GM18868 (cell line): Measurements from ENCODE around the gene CCRL2.

Experiments used
- ATAC-seq: cut with Tn5 transposase; IDR thresholded peaks from one replicate; pipeline ENCODE4 v1.9.1; 2021; ENCODE audit warnings: mild to moderate bottlenecking, moderate library complexity; ENCODE audit not compliant: unreplicated experiment

CCRL2 gene

DNA sequence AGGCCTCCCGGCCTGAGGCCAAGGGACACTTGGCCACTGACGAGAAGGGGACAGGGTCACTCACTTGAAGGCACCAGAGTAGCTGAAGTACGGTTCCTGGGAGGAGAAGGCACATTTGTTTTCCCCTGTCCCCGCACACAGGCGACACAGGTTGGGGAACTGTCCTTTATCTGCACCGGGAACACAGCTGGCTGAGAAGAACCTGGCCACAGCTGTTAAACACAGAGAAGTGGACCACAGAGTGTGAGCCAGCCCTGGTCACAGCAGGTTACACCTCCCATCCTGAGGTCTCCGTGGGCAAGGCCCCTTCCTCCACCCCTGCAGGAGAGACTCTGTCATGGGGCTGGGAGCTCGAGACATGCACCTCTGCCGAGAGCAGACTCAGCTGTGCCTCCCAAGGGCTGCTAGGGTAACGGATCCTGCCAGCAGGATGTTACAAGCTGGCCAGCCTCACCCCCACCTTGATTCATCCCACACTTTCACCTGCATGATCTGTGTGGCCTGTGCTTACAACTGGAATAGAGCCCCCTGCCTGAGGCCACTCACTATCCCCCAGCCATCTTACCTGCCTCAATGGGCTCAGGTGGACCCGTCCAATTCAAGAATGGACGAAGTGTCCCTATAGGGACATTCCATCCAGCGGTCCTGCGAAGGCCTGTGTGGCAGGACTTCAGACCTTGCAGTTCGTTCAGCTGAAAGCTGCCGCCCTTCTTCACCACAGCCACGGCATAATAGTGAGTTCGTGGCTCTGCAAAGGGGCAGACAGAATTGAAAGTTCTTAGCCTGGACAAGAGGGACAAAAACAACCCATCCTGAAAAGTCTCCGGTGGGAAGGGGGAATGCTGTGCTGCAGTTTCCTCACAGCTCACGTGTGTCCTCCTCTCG, 48.4 kb downstream of the CCRL2 start:
- no peak for ATAC-seq

DNA sequence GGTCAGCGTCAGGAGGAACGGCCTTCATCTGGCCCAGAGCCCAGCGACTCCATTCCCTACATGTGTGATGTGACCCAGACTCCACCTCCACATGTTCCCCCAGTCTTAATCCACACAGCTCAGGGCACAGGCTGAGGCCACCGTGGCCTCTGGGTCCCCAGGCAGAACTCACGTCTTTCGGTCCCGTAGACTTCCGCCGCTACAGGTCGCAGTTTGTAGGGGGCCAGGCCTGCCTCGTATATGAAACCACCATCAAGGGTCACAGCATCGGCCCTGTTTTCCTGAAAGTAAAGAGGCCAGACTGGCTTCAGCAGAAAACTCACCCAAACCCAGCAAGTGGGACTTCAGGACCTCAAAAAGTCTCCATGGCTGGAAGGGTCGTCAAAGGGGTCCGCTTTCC, 49.1 kb downstream of the CCRL2 start:
- no peak for ATAC-seq
